ENCODE data around the gene CEP68. TPM values are rescaled to one million over a fixed set of nuclear protein-coding genes. Genes with fewer than 3 reads are reported as not detected.

Gene CEP68
- polyA plus RNA-seq, 3 donors from 2014 or later, result 5.8 to 8.6 (median 7.9) TPM

DNA sequence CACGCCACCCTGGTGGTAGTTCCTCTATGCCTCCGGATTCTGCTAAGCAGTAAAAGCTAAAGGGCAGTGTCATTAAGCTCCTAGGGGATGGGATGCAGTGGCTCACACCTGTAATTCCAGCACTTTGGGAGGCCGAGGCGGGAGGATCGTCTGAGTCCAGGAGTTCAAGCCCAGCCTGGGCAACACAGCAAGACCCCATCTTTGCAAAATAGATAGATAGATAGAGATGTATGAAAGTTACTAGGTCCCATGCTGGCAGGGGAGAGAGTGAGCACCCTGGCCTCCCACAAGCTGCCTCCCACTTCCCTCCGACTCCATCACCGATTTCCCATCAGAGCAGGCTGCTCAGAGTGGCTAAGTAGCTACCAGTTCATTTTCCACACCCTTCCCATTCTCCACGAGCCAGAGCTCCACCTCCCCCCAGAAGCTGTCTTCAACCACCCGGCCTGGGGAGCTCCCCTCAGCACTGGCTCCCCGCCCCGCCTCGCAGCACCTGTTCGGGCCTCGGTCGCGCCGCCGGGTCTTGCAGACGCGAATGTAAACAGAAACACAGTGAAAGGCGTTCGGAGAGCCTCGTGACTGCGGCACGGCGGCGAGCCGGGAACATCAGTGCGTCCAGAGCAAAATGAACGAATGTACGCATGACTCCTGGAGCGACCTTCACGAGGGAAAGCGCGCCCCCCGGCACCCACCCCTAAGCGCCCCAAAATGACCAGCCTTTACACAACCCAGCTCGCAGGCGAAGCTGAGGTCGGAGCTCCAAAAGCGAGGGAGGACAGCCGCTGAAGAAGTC is 598 bp upstream of the CEP68 start:
- Mint-ChIP-seq H3K27me3 (ENCODE audit: low read depth in 3 of 3) (peaks cover 7 to 13% (median 10%) of the 10 kb centered on the region in 3 donors), H3K9me3 (no peaks in the 10 kb centered on the region), H3K27ac (peak overlapping the region; percentile 89 to 94 (median 92)), H3K36me3 (no peaks in the 10 kb centered on the region), H3K4me1 (peaks cover 33 to 43% of the 10 kb centered on the region in 2 donors), H3K4me3 (peak overlapping the region; percentile 94 to 99 (median 97))
- DNase-seq, result no peak

DNA sequence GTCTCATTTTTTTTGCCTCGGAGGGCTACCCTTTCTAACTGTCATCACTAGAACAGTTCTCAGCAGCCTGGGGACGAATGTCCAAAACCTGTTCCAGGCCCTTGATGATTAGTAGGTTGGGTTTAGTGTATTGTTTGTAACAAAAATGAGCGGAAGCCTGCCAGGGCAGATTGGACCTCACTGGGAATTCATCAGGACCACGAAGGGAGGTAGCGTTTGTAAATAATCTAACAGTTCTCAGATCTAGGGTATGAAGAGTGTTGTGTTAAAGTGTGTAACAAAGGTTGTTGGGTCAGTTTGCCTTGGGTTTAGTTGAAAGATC is 799 bp downstream of the CEP68 start:
- Mint-ChIP-seq H3K36me3 (no peaks in the 10 kb centered on the region), H3K4me3 (peak overlapping the region; percentile 78 to 97 (median 83)), H3K4me1 (peaks cover 33 to 43% of the 10 kb centered on the region in 2 donors), H3K27ac (peak overlapping the region; percentile 71 to 90 (median 78)), H3K9me3 (no peaks in the 10 kb centered on the region), H3K27me3 (ENCODE audit: low read depth in 3 of 3) (peaks cover 7 to 12% (median 10%) of the 10 kb centered on the region in 3 donors)
- no peak for DNase-seq

DNA sequence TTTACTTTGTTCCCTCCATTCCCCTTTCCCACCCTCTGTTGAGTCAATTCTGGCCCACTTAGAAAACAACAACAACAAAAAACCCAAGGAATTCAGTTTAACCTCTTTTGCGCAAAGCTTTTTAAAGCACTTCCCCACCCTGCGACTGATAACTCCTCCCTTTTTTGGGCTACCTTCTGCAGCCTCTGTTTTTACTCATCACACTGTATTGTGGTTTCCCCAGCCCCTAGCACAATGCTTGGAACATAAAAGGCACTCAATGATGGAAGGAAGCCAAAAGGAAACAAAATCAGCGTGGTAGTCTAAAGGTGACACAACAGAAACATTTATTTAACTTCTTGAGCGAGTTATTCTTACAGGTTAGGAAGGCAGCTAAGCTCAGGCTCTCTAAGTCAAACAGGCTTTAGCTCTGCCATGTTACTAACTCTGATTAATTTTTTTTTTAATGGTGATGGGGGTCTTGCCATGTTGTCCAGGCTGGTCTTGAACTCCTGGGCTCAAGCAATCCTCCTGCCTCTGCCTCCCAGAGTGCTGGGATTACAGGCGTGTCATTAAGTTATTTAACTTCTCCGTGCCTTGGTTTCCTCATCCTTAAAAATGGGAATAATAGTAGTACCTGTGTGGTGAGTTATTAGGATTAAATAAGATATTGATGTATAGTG is 1.3 kb downstream of the CEP68 start:
- Mint-ChIP-seq H3K4me3 (peak overlapping the region; percentile 78 to 97 (median 83)), H3K27me3 (ENCODE audit: low read depth in 3 of 3) (peaks cover 7 to 12% (median 10%) of the 10 kb centered on the region in 3 donors), H3K4me1 (peaks cover 33 to 43% of the 10 kb centered on the region in 2 donors), H3K27ac (peak overlapping the region; percentile 71 to 90 (median 78)), H3K36me3 (no peaks in the 10 kb centered on the region), H3K9me3 (no peaks in the 10 kb centered on the region)
- peak; percentile 31 to 47 (median 40) for DNase-seq

DNA sequence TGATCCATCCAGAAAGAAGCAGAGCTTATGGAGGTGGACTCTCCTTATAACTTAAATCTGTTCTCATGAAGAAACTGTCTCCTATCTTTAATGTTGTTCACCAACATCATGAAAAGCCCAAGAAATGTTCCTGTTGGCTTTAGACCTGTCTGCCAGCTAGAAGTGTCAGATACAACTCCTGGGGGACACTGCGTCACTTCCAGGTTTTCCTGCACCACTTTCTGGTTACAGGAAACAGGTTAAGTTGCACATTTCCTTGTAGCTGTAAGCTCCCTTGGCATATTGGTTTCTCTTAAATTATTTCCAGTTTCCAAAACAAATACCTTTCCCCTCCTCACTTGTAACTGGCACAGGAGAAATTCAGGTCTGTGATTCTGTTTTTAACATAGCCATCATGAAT is 2.9 kb downstream of the CEP68 start:
- Mint-ChIP-seq H3K27me3 (ENCODE audit: low read depth in 3 of 3) (peaks cover 7 to 12% (median 10%) of the 10 kb centered on the region in 3 donors), H3K36me3 (no peaks in the 10 kb centered on the region), H3K4me1 (peaks cover 24 to 33% of the 10 kb centered on the region in 2 donors), H3K9me3 (no peaks in the 10 kb centered on the region), H3K27ac (no peak overlapping the region), H3K4me3 (no peak overlapping the region)
- no peak for DNase-seq

GRCh38 chr2:65061146-65061909 is 5.1 kb downstream of the CEP68 start:
- Mint-ChIP-seq H3K36me3 (no peaks in the 10 kb centered on the region), H3K4me1 (peaks cover 19 to 28% of the 10 kb centered on the region in 2 donors), H3K27ac (no peak overlapping the region), H3K27me3 (ENCODE audit: low read depth in 3 of 3) (peaks cover 1 to 7% (median 6%) of the 10 kb centered on the region in 3 donors), H3K9me3 (peaks cover 0 to 2% (median 0%) of the 10 kb centered on the region in 6 donors), H3K4me3 (no peak overlapping the region)
- no peak for DNase-seq

GRCh38 chr2:65061910-65062339 is 5.7 kb downstream of the CEP68 start:
- no peak overlapping the region for H3K27ac Mint-ChIP-seq
- peaks cover 1 to 6% (median 5%) of the 10 kb centered on the region in 3 donors for H3K27me3 Mint-ChIP-seq (ENCODE audit: low read depth in 3 of 3)
- no peak overlapping the region for H3K4me3 Mint-ChIP-seq
- H3K9me3 Mint-ChIP-seq, result peaks cover 0 to 2% (median 0%) of the 10 kb centered on the region in 6 donors
- peaks cover 17 to 26% of the 10 kb centered on the region in 2 donors for H3K4me1 Mint-ChIP-seq
- no peak for DNase-seq
- no peaks in the 10 kb centered on the region for H3K36me3 Mint-ChIP-seq

- H3K27ac Mint-ChIP-seq, result no peak overlapping the region
- H3K9me3 Mint-ChIP-seq, result peaks cover 0 to 2% (median 0%) of the 10 kb centered on the region in 6 donors
- H3K4me3 Mint-ChIP-seq, result no peak overlapping the region
- no peak for DNase-seq
- peaks cover 0 to 1% (median under 1%) of the 10 kb centered on the region in 3 donors for H3K27me3 Mint-ChIP-seq (ENCODE audit: low read depth in 3 of 3)
- H3K4me1 Mint-ChIP-seq, result peaks cover 11 to 23% of the 10 kb centered on the region in 2 donors
- H3K36me3 Mint-ChIP-seq, result no peaks in the 10 kb centered on the region
Observed at GRCh38 chr2:65062843-65063825, 6.9 kb downstream of the CEP68 start.

- H3K9me3 Mint-ChIP-seq, result peaks cover 0 to 2% (median 0%) of the 10 kb centered on the region in 6 donors
- DNase-seq, result peak; percentile 35 to 47 (median 45)
- H3K27ac Mint-ChIP-seq, result peak overlapping the region in 1 of 6 donors; percentile 62
- H3K4me3 Mint-ChIP-seq, result peak overlapping the region in 1 of 5 donors; percentile 7
- no peaks in the 10 kb centered on the region for H3K36me3 Mint-ChIP-seq
- H3K4me1 Mint-ChIP-seq, result peaks cover 14 to 25% of the 10 kb centered on the region in 2 donors
- peaks cover 0 to 3% (median 3%) of the 10 kb centered on the region in 3 donors for H3K27me3 Mint-ChIP-seq (ENCODE audit: low read depth in 3 of 3)
Observed at GRCh38 chr2:65064728-65065552, 8.7 kb downstream of the CEP68 start.

DNA sequence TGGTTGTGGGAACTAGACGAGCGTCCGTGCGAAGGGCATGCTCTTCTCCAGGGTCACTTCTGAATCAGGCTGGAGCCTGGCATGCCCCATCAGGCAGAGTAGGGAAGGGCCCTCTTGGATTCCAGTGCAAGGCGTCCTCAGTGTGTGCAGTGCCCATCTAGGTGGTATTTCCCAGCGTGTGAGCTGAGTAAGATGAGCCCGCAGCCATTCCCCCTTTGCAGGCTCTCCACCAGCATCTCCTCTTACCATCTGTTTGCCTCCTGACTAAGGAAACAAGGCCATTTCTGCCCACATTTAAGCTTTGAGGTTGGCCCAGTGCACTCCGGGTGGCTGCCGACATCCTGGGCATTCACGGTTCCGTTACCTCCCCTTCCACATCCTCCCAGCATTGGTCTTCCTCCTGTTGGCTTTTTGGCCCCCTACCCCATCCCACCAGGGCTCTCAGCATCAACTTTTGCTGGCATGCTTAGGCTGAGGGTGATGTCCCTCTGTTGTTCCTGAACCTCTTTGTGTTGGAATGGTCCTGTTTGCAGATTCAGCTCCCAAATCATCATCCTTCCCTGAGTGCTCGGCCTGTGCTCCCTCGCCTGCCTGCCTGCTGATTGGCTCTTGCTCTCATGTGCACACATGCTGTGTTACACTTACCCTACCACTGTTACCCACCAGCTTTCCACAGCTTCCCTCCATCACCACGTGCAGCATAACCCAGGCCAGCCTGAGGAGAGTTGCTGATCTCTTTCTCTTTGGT is 11.8 kb downstream of the CEP68 start:
- H3K27me3 Mint-ChIP-seq (ENCODE audit: low read depth in 3 of 3), result peaks cover 3 to 5% (median 4%) of the 10 kb centered on the region in 3 donors
- H3K4me1 Mint-ChIP-seq, result peaks cover 14 to 25% of the 10 kb centered on the region in 2 donors
- peaks cover 0 to 2% (median 0%) of the 10 kb centered on the region in 6 donors for H3K9me3 Mint-ChIP-seq
- no peak for DNase-seq
- no peak overlapping the region for H3K4me3 Mint-ChIP-seq
- no peaks in the 10 kb centered on the region for H3K36me3 Mint-ChIP-seq
- H3K27ac Mint-ChIP-seq, result peak overlapping the region in 4 of 6 donors; percentile 7 to 83 (median 36)

- DNase-seq, result no peak
- peak overlapping the region in 2 of 6 donors; percentile 11 to 28 for H3K27ac Mint-ChIP-seq
- H3K36me3 Mint-ChIP-seq, result no peaks in the 10 kb centered on the region
- H3K27me3 Mint-ChIP-seq (ENCODE audit: low read depth in 3 of 3), result peaks cover 3 to 4% (median 4%) of the 10 kb centered on the region in 3 donors
- H3K9me3 Mint-ChIP-seq, result peaks cover 0 to 2% (median 0%) of the 10 kb centered on the region in 6 donors
- H3K4me3 Mint-ChIP-seq, result no peak overlapping the region
- H3K4me1 Mint-ChIP-seq, result peaks cover 14 to 20% of the 10 kb centered on the region in 2 donors
Observed at GRCh38 chr2:65069439-65069824, 13.2 kb downstream of the CEP68 start.

GRCh38 chr2:65070172-65070830 is 14.1 kb downstream of the CEP68 start:
- Mint-ChIP-seq H3K36me3 (no peaks in the 10 kb centered on the region), H3K4me1 (peaks cover 8 to 13% of the 10 kb centered on the region in 2 donors), H3K27me3 (ENCODE audit: low read depth in 3 of 3) (peaks cover 3 to 4% (median 4%) of the 10 kb centered on the region in 3 donors), H3K27ac (peak overlapping the region in 3 of 6 donors; percentile 30 to 61 (median 52)), H3K4me3 (no peak overlapping the region), H3K9me3 (no peaks in the 10 kb centered on the region)
- no peak for DNase-seq

Measured in immature natural killer cell (primary cell).